GM03348 (cell line): ENCODE measurements around the gene RNF113A.
"Not testable (repeated sequence)": the region's sequence is repeated elsewhere in the genome, so short reads cannot be mapped to it uniquely, and the experiment has no call there.

Experiments used
- DNase-seq: peaks from one replicate; pipeline ENCODE4 v3.0.0; 2012; ENCODE audit warnings: low spot score

Gene RNF113A

DNA sequence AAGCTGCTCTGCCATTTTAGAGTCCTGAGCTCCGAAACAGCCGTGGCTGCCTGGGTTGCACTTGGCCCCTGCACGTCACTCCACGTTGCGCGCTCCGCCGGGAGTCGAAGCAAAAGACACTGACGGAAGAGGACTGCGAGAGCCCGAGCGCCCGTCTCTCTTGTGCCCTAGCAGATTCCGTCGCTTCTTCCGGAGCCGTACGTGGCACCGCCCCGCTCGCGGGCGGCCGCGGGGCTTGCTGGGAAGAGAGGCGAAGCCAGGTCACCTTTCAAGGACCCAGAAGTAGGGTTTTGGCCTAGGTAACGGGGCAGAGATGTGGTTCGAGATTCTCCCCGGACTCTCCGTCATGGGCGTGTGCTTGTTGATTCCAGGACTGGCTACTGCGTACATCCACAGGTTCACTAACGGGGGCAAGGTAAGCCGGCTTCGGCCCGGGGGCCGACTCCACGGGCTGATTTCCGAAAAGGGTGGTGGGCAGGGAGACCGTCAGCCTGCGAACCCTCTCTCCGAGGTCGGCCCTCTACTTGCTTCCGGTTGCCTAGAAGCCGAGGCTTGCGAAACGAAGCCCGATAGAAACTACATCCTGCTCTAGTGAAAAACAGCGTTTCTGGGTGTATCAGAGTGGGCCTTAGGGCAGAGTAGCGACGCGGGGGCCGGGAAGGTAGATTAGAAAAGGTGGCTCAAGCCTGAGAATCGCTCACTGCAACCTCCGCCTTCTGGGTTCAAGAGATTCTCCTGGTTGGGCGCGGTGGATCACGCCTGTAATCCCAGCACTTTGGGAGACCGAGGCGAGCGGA is at the start of gene RNF113A, which contains the start of gene NDUFA1:
TSS of gene RNF113A (minus strand) at position 135 of the 797 bp plus-strand sequence. CDS start at position 15, 120 bp downstream.
TSS of gene NDUFA1 (plus strand) at position 234 of the 797 bp plus-strand sequence. CDS start at position 314, 80 bp downstream.
- peak; percentile 85 for DNase-seq

DNA sequence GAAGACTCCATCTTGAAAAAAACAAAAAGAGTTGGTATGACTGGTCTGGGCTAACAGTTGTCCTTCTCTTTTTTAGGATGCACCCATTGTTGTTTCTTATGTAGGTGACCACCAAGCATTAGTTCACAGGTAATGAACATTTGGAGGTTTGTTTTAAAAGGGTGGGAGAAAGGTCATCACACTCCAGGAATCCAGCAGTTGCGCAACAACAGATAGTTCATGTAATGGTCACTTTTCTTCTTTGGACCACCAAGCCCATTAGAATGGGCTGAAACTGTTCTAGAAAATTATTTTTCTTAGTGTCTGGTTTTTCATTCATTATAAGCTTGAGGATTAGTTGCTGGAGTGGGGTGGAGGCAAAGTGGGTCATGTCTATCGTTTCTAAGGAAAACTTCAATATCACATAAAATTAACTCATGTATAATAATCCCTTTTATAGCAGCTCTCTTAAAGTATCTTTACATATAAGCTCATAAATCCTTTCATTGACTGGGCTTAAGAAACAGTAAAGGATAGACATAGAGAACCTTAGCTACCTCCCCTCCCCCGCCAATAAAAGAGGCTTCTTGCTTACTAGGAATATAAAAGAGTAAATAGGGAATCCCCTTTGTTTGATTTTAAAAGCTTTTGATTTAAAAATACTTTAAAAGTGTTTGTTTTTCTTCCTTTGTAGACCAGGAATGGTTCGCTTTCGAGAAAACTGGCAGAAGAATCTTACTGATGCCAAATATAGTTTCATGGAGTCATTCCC is 48.5 kb upstream of the RNF113A start:
- DNase-seq = no peak

DNA sequence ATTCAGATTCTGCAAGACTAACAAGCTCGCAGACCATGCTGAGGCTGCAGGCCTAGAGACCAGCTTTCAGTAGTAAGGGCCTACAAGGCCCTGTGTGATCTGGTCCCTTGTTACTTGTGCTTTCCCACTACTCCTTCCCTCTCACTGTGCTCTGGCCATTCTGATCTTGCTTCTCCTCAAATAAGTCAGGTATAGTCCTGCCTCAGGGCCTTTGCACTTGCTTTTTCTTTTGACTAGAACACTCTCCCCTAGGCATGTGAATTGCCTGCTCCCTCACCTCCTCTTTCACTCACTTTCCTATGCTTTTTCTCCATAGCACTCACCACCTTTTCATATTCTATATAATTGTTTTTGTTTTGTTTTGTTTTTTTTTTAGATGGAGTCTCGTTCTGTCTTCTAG is 46.3 kb upstream of the RNF113A start:
- no peak for DNase-seq

GRCh38 chrX:119916310-119916709 is 44.8 kb upstream of the RNF113A start:
- no peak for DNase-seq

DNA sequence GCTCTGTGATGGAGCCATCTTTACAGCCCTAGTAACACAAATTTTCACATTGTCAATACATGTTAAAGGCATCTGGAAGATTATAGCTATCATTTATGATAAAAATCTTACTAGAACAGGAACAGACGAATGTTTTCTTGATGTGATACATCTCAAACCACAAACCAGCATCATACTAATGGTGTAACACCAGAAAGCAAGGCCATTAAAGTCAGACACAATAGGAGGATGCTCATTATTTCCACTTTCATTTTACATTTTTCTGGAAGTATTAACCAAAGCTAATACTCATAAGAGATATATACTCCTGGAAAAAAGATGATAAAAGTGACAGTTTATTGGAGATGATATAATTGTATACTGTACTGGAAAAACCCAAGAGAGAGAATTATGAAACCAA is 29.4 kb upstream of the RNF113A start:
- DNase-seq = no peak

GRCh38 chrX:119899125-119899524 is 27.6 kb upstream of the RNF113A start:
- DNase-seq = no peak

GRCh38 chrX:119895843-119896326 is 24.4 kb upstream of the RNF113A start, which contains the start of gene AKAP14:
Gene AKAP14, plus strand, starts transcription at chrX:119895893. Its CDS starts 7,331 bp downstream, at chrX:119903224.
- no peak for DNase-seq

DNA sequence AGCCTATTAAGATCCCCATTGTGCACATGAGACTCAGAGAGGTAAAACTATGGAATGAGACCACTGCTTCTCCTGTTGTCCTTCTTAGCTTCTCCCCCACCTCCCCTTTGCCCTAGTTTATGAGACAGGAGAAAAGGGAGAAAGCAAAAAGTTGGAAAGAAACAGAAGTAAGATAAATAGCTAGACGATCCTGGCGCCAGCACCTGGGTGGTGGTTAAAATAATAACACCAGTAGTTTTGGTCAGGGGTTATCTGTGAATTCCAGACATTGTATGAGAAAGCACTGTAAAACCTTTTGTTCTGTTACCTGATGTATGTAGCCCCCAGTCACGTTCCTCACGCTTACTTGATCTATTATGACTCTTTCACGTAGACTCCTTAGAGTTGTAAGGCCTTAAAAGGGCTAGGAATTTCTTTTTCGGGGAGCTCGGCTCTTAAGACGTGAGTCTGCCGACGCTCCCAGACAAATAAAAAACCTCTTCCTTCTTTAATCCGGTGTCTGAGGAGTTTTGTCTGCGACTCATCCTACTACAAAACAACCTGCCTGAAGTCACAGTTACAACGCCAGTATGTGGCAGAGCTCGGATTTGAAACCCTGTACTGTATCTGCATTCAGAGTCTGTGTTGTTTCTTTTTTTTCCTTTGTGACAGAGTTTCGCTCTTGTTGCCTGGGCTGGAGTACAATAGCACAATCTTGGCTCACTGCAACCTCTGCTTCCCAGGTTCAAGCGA is 20.6 kb upstream of the RNF113A start:
- DNase-seq = not testable (repeated sequence)

GRCh38 chrX:119890626-119891025 is 19.1 kb upstream of the RNF113A start:
- not testable (repeated sequence) for DNase-seq

GRCh38 chrX:119887721-119888425 is 16.3 kb upstream of the RNF113A start:
- peak; percentile 70 for DNase-seq

DNA sequence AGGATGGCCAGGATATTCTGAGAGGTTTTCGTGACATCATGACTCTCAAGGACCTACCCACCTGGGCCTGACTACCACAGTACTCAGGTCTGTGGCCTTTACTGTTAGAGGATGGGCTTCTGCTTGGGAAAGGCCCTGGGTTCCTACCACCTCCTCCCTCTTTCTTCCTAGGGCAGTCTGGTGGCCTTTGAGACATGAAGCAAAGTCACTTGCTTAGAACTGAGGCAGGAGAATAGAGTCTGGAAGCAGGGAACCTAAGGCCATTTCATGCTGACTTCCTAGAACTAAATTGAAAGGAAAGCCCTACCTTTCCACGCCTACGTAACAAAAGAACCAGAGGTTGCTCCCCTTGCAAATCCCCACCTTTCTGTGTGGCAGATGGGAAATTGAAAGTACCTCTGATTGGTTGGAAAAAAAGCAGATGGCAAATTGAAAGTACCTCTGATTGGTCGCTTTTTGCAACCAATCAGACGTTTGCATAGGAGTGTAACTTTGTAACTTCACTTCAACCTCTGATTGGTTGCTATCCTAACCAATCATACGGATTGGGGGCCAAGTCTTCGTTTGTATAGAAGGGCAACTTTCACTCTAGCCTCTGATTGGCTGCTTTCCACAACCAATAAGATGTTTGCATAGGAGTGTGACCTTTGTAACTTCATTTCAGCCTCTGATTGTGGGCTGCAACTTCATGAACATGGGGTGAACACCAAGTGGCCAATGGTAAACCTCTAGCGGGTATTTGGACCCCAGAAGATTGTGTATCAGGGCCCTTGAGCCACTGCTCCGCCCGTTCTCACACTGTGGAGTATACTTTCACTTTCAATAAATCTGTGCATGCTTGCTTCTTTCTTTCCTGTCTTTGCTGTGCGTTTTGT is 14.3 kb upstream of the RNF113A start:
- no peak for DNase-seq

DNA sequence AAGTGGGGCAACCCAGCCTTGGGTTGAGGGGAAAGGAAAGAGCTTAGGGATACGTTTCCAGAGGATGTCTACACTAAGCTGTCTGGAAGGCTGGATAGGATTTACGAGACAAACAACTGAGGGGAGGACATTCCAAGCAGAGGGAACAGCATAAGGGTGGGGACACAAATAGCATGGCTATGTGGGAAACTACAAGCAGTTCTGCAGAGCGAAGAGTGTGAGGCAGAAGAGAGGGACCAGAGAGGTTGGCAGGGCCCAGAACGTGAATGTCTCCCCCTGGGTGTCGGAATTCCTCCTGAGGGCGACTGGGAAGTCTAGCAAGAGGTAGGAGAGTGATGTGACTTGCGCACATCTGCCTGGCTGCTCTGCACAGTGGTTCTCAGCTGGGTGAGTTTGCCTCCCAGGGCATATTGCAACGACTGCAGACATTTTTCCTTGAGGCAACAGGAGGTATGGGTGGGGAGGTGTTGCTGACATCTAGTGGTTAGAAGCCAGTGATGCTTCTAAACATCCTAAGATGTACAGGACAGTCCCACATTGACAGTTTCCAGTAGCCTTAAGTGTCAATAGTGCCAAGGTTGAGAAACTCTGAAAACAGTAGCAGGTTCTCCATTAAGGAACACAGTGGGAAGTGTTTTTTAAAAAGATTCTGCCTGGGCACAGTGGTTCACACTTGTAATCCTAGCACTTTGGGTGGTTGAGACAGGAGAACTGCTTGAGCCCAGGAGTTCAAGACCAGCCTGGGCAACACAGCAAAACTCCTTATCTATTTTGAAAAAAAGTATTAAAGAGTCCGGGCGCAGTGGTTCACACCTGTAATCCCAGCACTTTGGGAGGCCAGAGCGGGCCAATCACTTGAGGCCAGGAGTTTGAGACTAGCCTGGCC is 9.3 kb upstream of the RNF113A start:
- peak; percentile 74 for DNase-seq

- no peak for DNase-seq
These were observed 8.5 kb upstream of the RNF113A start for GRCh38 chrX:119880076-119880475.

GRCh38 chrX:119878740-119879139 is 7.2 kb upstream of the RNF113A start:
- no peak for DNase-seq

- no peak for DNase-seq
These were observed 311 bp downstream of the RNF113A start for GRCh38 chrX:119871245-119871598.

DNA sequence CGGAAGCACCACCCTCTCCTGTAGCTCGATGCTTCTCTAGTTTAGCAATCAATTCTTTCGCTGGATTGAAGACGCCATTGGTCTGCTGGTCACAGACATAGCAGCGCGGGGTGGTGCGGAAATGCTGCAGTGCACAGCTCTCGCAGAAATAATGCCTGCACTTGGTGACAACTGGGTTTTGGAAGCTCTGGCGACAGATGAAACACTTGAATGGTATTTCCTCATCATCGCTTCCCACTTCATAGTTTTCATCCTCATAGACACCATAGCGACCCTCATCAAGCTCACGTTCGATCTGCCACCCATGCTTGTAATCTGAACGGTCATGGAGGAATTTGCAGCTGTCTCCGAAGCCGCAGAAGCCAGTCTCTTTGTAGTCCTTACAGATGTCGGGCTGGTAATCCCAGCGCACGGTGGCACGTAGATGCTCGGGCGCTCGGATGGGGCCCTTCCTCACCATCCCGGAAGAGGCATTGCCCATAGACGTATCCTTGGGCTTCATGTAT is 854 bp downstream of the RNF113A start:
- DNase-seq = peak; percentile 29

DNA sequence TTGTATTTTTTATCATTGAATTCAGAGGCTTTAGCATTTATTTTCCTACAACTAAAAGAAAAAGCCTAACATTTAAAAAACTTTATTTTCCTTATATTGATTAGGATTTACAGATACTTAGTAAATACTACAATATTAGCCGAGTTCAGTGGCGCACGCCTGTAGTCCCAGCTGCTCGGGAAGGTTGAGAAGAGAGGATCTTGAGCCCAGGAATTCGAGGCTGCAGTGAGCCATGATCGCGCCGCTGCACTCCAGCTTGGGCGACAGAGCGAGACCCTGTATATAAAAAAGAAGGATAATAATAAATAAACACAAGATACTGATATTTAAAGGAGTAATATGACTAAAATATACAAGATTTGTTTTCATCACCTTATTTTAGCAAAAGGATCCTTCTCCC is 18.1 kb downstream of the RNF113A start:
- no peak for DNase-seq

DNA sequence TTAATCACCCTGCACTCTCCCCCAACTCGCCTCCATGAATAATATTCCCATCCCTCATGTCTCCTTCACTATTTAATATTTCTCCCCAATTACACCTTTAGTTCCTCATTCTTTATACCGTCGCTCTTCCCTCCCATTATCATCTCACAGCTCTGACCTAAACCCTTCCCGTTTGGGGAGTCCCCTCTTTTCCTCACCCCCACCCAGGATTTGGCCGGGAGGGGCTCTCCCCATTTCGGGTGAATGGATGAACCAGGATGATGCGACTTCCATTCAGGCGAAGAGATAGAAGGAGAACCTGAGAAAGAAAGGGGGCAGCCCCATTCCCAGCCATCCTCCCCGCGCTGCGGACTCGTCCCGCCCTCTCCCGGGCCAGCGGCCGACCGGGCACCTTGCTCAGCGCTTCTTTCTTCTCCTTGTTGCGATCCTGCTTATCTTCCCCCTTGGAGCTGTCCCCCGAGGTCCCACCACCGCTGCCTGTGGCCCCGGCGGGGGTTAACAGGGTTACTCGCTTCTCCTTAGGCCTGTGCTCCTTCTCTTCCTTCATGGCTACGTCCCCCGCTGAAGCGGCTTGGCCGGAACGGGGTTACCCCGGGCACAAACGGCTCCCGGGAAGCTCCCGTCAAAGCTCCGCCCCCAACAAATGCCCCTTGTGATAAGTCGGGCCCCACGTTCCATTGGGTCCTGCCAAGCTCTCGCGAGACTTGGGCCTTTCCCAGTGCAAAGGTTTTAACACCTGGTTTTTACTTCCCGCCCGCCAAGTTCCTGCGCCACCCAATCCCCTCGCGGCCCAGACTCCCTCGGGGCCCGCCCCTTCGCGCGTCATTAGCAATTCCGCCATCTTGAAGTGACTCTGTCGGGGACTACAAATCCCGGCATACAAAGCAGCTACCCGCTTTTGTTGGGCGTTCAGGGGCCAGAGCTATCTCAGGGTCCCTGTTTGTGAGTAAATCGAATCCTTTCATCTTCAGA is 18.9 kb downstream of the RNF113A start, which contains the start of gene UPF3B:
TSS of gene UPF3B (minus strand) at position 582 of the 972 bp plus-strand sequence. CDS start at position 547, 35 bp downstream.
- peak; percentile 95 for DNase-seq
